ENCODE results near the gene RCBTB1.

DNA sequence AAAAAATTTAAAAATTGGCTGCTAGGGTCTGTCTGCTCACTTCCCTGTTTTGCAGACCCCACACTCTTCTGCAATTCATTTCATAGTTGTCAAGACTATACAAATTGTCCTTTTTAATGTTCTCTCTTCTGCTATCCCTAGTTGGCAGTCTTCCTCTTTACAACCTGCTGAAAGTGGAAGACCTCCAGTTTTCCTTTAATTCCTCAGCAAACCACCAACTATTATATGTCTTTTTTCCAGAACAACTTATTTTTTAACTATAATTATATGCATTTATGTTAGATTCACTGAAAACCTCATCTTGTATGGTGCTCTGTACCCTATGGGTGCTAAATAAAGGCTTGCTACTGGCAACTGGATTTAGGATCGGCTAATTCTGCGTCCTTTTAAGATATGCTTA lies 90.7 kb downstream of the RCBTB1 start:
- TF ChIP-seq CTCF (IDR thresholded peaks at IDR 0.05) (no peak), POLR2A (IDR thresholded peaks at IDR 0.05) (no peak)

Measured in thyroid gland (tissue), 4 donors.